NOMO-1 treated with DMSO at 0.1 percent for 48 hours (cell line): ENCODE results near the gene CFAP410.
A peak's percentile ranks its signal among the peaks of the same experiment; 100 is the strongest.
"Not testable (repeated sequence)": the region's sequence is repeated elsewhere in the genome, so short reads cannot be mapped to it uniquely, and the experiment has no call there.

Experiments
- DNase-seq: peaks from one replicate; lab custom pipeline; 2025; ENCODE audit not compliant: unreplicated experiment; lab: John Stamatoyannopoulos, UW

The CFAP410 gene

DNA sequence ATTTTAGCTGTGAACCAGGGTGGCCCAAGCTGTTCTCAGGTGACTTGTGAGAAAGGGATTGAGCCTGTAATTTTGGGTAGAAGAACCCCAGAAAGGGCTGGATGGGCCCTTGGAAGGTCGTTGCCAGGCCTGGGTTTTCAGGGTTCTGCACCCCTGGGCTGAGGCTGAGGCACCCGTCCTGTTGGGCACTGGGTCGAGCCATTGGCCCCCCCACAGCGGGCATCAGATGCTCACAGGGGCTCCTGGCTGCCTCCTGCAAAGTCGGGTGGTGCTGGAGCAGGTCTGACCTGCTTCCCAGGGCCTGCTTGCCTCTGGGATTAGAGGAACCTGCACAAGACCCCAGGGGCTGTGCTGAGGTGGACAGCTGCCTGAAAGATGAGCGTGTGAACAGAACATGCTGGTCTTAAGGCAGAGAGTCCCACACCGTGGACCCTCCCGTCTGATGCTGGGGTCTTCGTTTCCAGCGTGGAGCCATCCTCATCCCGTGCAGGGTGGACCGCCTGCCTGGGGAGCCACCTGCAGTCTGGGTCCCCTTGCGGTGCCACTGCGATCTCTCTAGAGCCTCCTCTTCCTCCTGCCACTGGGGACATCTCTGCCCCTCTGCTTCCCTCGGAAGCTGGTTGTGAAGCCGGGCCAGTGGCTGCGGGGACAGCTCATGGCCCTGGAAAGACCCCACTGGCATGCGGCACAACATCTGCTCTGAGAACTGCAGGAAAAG lies 12.5 kb upstream of the CFAP410 start:
- DNase-seq, result no peak

DNA sequence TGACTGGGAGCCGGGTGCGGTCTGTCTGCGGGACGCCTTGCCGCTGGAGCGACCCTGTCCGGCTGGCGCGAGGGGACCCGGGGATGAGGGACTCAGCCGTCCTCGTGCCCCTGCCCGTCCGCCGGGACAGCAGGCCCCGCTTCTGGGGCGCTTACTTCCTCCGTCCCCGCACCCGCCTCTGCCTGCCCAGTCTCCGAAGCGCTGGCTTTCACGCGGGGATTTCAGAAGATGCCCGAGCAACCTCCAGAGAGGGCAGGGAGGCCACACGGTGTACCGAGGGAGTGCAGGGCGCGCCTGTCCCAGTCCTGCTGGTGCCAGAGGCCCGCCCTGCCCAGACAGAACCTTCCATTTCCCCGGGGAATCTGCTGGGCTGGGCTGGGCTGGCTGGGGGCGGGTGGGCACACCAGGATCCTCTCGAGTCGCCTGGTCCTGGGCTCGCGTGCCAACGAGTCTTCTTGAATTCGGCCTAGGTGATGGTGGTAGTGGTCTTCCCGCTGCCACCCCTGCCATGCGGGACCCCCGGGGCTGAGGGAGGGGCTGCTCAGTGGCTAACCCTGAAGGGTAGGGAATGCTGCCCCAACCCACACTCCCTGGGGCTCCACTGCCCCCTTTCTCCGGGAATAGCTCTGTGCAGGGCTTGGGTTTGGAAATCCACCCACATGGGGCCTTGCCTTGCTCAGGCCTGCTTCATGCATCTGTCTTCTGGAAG lies 11.7 kb upstream of the CFAP410 start:
- DNase-seq, result no peak

DNA sequence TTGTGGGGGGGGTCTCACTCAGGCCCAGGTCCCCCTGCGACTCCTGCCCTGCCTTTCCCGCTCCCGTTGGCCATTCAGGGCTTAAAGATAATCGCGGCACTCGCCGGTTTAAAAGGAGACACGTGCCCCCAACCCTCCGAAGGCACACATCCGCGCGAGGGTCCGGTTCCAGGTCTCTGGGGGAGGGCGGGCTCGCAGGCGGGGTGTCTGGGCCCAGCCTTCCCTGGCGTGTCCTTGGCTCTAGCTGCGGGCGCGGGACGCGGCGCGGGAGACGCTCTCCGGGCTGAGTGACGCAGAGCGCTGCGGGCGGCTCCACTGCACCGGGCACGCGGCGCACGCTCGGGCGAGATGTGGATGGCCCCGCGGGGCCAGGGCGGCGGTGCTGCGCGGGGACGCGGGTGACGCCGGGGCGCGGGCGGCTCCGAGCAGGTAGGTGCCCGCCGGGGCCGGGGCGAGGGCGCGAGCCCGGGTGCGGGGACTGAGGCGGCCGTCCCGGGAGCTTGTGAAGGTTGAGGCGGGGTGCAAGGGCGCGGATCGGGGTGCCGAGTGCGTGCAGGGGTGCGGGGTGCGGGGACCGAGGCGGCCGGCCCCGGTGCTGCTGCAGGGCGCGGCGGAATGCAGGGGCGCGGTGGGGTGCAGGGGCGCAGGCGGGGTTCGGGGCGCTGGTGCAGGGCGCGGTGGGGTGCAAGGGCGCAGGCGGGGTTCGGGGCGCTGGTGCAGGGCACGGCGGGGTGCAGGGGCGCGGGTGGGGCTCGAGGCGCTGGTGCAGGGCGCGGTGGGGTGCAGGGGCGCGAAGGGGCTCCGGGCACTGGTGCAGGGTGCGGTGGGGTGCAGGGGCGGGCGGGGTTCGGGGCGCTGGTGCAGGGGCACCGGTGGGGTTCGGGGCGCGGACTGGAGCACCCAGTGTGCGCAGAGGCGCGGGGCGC lies 10.9 kb upstream of the CFAP410 start:
- DNase-seq, result no peak

DNA sequence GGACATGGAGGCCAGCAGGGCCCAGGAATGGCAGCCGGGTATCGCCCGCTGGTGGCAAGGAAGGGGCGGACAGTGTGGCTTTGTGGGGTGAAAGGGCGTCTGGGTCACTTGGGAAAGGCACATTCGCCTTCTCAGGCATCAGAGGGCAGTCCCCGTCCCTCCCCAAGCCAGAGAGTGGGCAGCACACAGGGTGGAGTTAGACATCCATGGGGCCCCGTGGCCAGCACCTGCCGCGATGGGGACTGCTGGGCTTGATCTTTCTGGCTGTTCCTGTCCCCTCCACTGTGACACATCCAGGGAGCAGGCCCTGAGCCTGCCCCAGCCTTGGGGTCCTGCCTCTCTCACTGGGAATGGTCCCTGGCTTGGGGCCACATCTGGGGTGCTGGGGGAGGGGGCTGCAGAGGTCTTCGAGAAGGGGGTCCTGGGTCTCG lies 10.2 kb upstream of the CFAP410 start:
- no peak for DNase-seq

DNA sequence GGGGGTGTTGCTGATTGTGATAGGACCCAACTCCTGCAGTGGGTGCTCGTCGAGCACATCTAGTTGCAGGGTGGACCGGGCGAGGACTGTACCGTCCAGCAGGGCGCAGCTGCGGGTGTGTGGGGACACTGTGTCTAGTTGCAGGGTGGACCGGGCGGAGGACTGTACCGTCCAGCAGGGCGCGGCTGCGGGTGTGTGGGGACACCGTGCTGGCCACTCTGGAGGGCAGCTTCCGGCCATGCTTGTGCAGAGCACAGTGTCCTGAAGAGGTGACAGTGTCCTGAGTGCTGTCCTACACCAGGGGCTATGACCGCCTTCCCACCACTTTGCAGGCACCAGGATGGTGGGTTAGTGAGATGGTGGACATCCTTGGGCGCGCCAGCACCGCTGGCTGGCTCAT lies 9.7 kb upstream of the CFAP410 start:
- DNase-seq, result no peak

DNA sequence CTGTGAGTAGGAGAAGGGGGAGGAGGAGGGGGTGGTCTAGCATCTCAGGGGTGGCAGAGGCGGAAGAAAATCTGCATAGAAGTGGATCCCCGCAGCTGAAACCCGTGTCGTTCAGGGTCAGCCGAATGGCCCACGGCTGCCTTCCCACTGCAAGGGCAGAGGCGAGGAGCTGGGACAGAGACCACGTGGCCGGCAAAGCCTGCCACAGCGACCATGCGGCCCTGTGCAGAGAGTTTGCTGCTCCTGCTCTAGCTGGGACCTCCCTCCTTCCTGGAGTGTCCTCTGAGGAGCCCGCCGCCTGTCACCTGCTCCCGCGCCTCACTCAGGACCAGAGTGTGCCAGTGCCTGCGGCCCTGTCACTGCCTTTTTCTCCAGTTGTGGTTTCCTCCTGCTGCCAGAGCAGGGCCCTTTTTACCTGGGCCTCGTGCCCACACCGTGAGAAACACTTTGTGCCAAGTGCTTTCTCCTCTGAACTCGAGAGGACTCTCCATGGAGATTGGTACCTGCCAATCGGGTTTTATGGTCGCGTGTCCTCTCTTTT lies 8.8 kb upstream of the CFAP410 start:
- DNase-seq, result no peak

DNA sequence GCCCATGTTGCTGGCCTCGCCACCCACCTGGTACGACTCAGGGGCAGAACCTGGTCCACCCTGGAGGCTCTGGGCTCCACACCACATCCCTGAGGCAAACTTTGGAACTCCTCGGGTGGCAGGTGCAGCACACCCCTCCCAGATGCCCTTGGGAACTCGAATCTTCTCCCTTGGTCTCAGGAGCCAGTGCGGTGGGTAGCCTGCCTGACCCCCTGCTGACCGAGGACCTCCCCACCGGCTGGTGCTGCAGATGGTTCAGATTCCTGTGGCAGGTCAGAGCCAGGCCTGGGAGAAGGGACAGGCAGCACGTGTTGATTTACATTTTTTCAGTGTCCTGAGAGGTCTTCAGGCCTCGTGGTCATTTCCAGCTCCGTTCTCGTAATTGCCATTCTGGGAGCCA lies 6.3 kb upstream of the CFAP410 start:
- no peak for DNase-seq

DNA sequence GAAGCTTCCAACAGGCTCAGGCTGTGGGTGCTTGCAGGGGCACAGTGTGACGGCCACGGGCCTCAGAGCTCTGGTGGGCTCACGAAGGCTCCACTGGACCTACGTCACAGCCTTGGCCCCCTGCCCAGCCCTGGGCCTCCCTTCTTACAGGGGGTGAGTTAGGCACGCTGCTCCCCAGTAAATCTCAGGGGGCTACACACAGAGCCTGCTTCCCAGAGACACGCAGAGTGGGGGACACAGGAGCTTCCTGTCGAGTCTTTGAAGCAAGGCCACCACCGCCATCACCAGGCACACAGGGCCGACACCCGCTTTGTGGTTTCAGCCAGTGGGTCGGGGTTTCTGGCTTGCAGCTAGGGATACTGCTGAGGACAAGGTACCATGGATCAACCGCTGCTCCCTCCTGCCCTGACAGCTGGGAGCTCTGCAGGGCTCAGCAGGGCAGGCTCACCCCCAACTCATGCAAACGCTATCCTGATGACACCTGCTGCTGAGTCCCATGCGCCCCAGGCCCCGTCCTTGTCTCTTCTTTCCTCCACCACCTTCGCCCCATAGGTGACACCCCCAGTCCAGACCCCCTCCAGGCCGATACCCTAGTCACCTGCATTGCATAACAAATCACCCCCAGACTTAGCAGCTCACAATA lies 5.5 kb upstream of the CFAP410 start:
- DNase-seq, result no peak

DNA sequence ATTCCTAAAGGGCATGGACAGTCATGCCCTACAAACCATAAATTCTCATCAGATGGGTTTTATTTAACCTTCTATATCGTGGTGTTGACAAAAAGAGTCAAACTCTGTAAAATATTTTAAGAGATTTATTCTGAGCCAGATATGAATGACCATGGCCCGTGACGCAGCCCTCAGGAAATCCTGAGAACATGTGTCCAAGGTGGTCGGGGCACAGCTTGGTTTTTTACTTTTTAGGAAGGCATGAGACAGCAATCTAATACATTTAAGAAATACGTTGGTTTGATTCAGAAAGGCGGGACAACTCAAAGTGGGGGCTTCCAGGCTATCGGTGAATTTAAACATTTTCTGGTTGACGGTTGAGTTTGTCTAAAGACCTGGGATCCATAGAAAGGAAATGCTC lies 3.8 kb upstream of the CFAP410 start:
- DNase-seq, result not testable (repeated sequence)

DNA sequence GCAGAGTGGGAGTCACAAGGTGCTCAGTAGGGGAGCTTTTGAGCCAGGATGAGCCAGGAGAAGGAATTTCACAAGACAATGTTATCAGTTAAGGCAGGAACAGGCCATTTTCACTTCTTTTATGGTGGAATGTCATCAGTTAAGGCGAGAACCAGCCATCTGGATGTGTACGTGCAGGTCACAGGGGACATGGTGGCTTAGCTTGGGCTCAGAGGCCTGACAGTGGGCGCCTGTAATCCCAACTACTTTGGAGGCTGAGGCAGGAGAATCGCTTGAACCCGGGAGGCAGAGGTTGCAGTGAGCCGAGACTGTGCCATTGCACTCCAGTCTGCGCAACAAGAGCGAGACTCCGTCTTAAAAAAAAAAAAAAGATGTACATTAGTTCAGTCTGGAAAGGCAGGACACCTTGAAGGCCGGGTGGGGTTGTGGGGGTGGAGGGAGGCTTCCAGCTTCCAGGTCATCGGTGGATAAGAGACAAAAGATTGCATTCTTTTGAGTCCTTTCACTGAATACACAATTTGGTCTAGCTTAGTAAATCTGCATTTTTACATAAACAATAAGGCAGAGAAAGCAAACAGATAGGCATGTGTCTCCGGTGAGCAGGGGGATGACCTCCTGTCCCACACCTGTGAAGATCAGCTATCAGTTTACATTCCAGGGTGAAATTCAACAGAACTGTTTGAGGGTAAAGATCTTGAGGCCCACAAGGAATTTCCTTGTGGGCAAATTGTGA lies 2.7 kb upstream of the CFAP410 start:
- not testable (repeated sequence) for DNase-seq

DNA sequence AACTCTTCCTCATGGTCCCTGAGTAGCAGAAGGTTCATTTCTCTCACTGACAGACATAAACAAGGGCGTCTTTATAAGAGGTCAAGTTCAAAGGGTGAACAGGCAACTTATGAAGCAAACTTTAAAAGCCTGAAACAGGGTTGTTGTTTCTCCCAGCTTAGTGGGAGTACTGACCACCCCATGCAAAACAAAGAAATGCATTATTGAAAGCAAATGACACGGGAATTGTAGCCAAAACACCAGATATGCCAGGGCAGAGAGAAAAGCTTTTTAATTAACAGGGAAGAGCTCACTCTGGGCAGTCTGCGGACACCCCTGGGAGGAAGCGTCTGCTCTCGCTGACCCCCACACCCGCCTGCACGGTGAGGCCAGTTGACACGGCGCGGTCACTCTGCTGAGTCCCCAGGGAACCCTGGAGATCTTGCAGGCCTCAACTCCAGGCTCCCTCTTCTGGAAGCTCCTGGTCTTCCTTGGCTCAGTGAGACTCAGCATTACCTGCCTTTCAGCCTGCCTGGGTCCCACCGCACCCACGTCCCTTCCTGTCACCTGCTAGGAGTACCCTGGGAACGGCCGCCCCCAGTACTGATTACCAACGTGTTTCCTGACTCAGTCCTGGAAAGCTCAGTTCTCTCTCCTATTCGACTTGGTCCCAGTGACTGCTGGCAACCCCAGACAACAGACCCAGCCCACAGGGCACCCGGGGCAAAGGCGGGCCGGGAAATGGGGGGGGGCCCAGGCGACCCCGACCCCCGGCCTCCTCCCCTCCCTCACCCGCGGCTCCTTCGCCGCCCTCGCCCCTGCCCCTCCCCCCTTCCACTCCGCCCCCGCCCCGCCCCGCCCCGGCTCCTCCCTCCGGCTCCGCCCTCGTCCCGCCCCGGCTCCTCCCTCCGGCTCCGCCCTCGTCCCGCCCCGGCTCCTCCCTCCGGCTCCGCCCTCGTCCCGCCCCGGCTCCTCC lies 972 bp downstream of the CFAP410 start:
- peak; percentile 18 for DNase-seq

DNA sequence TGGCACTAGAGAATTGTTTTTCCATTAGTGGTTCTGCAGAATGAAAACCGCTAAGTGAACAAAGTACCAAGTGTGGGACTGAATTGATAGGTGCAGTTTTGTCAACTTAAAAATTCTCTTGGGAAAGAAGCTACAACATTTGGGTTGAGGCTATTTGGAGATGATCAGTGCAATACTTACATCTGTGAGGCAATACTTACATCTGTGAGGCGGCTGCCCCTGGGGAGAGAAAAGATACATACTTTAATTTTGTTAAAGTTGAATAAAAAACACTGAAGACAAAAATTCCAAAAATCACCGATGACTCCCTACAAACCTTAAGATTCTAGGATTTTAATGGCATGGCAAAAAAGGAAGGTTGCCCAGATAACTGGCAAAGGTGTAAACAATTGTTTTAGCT lies 1.7 kb downstream of the CFAP410 start:
- DNase-seq, result no peak

DNA sequence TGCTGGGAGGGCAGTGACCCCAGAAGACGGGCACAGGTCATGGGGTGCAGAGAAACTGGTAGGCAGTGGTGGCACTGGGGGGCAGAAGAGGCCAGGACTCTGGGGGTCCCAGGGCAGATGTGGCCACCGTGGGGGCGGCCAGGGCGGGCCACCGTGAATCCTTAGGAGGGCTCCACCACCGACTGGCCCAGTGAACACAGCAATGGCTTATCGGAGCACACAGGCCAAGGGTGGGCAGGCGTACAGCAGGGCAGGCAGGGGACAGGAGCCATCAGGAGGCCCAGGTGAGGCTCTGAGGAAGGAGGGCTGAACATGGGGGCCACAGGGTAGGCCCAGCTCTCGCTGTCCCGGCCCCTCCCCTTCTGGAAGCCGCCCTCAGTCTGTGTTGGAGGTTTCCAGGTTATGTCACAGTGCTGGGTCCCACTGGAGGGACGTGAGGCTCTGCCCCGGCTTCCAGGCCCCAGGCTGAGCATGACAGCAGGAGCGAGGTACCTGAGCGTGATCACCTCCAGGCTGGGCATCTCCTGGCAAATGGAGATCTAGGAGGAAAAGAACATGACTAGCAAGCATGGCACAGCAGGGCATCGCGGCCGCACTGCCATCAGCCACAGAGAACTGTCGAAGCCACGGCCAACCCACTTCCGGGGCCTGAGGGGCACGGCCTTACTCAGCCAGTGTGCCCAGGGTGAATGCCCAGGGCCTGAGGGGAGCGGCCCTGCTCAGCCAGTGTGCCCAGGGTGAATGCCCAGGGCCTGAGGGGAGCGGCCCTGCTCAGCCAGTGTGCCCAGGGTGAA lies 3.7 kb downstream of the CFAP410 start:
- DNase-seq, result no peak

DNA sequence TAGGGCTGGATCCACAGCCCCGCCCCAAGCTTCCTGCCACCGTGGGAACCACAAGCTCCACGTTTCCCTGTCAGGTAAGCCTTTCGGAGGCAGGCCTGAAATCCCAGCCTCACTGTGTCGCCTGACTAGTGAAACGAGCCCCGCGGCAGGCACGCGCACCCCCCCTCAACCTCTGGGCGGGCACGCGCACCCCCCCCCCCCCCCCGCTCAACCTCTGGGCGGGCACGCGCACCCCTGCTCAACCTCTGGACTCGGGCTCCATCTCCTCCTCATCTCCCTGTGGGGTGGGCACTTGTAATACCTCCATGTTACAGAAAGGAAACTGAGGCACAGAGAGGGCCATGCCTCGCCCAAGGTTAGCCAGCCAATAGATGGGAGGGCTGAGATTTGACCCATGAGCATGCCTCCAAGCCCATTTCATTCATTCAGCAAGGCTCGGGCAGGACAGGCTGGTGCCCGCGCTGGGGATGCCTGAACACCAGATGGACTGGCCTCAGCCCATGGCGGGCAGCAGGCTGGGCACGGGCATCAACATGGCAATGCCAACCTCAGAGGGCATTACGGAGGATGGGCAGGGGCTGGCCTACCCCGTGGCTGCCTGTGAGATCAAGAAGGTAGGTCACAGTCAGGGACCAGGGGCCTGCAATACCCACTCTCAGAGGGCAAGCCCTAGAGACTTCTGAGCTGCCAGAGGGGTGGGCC lies 4.7 kb downstream of the CFAP410 start:
- no peak for DNase-seq

DNA sequence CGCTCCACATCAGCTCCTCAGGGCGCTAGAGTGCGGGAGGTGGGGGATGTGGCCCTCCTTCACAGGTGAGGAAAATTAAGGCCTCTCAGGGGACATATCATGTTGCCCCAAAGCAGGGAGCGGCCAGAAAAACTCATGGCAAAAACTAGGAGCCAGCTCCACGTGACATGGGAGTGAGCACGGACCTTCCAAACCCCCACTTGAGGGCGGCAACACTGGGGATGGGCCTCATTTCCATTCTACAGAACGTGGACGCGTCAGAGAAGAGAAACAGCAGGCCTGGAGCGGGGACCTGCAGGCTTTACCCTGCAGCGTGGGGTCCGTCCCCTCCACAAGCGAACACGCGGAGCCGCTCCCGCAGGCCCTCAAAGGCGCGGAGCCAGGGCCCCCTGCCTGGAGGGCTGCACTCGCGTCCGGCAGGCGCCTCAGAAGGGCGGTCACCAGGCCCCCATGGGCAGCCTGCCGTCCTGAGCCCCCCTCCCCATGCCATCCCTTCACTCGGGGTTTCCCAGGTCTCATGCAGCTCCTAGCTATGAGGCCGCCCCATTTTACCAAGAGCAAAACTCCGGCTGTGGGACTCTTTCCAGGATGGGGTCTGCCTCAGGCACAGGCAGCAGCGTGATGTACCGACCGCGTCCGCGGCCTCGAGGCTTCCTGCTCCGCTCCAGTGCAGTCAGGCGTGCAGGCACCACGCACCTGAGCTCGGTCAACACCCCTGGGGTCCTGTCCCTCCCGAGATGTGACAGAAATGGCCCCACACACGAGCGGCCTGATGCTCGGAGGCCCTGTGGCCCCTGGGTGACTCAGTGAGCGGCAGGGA lies 5.5 kb downstream of the CFAP410 start:
- no peak for DNase-seq

DNA sequence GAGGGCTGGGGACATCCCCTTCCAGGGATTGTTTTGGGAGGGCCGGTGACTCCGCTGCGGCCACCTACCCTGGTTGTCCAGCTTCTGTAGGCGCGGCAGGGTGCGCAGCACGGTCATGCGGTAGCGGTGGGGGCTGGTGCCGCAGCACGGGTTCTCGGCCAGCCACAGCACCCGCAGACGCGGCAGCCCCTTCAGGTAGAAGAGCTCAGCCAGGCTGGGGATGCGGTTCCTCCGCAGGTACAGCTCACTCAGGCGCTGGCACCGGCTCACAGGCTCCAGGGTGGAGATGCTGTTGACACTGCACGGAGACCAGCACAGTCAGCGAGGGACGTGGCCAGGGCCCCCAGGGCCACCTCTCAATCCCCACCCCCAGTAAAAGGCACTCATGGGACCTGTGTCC lies 6.2 kb downstream of the CFAP410 start:
- DNase-seq, result no peak

DNA sequence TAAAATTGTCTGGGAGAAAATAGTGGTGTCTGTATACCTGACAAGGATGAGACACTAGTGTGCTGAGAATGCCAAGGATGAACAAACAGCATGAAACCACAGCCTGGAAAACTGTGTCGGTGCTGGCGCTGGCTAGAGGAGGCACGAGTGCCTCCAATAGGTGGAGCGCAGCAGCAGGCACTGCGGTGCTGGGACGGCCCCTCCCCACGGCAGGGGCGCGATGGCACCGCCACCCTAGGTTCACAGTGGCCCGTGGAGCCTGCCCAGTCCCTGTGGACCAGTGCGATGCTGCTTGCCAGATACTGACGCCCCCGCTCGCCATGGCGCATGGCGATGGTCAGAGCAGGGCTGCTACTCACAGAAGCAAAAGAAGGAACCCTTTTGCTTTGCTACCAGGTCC lies 6.8 kb downstream of the CFAP410 start:
- DNase-seq, result no peak
